Measurements from ENCODE around the gene PRKAG3. TPM values are rescaled to one million over a fixed set of nuclear protein-coding genes. Genes with fewer than 3 reads are reported as not detected.

The PRKAG3 gene
- total and polyA plus RNA-seq, 9 of the 15 experiments (the other 6 are each of a cell fraction or from before 2014, with no cell fraction given): not detected

- Histone ChIP-seq H3K79me2 (ENCODE audit: control insufficient read depth, insufficient read depth, low read length) (no peaks in the 10 kb centered on the region), H3K4me3 (no peak overlapping the region), H3K9ac (ENCODE audit: insufficient read depth in 1 of 2, low read depth in 2 of 2, low read length in 2 of 2) (no peak overlapping the region), H3K27ac (ENCODE audit: extremely low read depth, low read depth, low read length) (no peak overlapping the region), H3K9me1 (ENCODE audit: control insufficient read depth, insufficient read depth, low read length) (no peaks in the 10 kb centered on the region), H2AFZ (ENCODE audit: low read depth, low read length) (no peak overlapping the region), H3K9me3 (replicated peaks; ENCODE audit: control insufficient read depth, insufficient read depth, low read depth, low read length) (no peaks in the 10 kb centered on the region), H4K20me1 (replicated peaks; ENCODE audit: control insufficient read depth, insufficient read depth, low read length) (no peaks in the 10 kb centered on the region; the same call in 1 of the 2 replicates), H3K4me1 (replicated peaks in 1 of 2; ENCODE audit: control insufficient read depth in 2 of 2, insufficient read depth in 2 of 2, low read length in 2 of 2) (no peaks in the 10 kb centered on the region; a peak in 1 of 5 replicates), H3K4me2 (ENCODE audit: insufficient read depth, low read length) (no peak overlapping the region), H3K27me3 (ENCODE audit: control insufficient read depth in 2 of 2, insufficient read depth in 2 of 2, low read length in 2 of 2) (peaks cover 11 to 60% of the 10 kb centered on the region in 2 experiments; a peak in 3 of 5 replicates), H3K36me3 (ENCODE audit: control insufficient read depth, insufficient read depth, low read length) (no peaks in the 10 kb centered on the region)
- DNase-seq (ENCODE audit: extremely low read depth in 1 of 4, low spot score in 3 of 4): no peak
- 2% methylated on average over 6 of the region's 7 CpGs for WGBS (ENCODE audit: insufficient coverage, low coverage, missing lambda C conversion rate)
- in situ Hi-C loops (cut with MboI): no loop called here
- no TSS peak for BruUV-seq (replicated peaks)
- no peak for ATAC-seq
- intact Hi-C loops (cut with micrococcal nuclease): no loop called here
- ChIA-PET CTCF (ENCODE audit: low intra/inter-chr PET ratio) (no interaction called here), POLR2A (no interaction called here)
- FAIRE-seq: no peak
- TF ChIP-seq ARHGAP35 (IDR thresholded peaks at IDR 0.05; ENCODE audit: partially characterized antibody) (no peak), SIN3A (IDR thresholded peaks at IDR 0.05; ENCODE audit: borderline replicate concordance in 2 of 2, control insufficient read depth in 1 of 2, low read depth in 2 of 2, low read length in 2 of 2) (no peak), XRCC3 (IDR thresholded peaks at IDR 0.05) (no peak), FUS (optimal IDR thresholded peaks at IDR 0.05; ENCODE audit: low read depth, low read length) (no peak), CSDE1 (IDR thresholded peaks at IDR 0.05) (no peak), SMARCA5 (IDR thresholded peaks at IDR 0.05) (no peak), SAP30 (IDR thresholded peaks at IDR 0.05; ENCODE audit: borderline replicate concordance, insufficient read depth, low read depth, low read length, poor library complexity, severe bottlenecking) (no peak)
These were observed 7.6 kb downstream of the PRKAG3 start for GRCh38 chr2:218824004-218824403.

Measured in K562 (cell line).